GM12891 (cell line): ENCODE measurements around the gene MIOX.

Experiments
- DNase-seq: peaks from one replicate; pipeline ENCODE4 v3.0.0; 2011; ENCODE audit warnings: low spot score; ENCODE audit not compliant: insufficient read length
- FAIRE-seq: peaks from 2 replicates; lab custom pipeline; 2011; peaks lifted over from hg19 to GRCh38; lab: Jason Lieb, UNC
- PAX5 ChIP-seq: IDR thresholded peaks from 2 replicates; pipeline ENCODE4 v1.6.1; 2011; ENCODE audit warnings: low read length, moderate library complexity, mild to moderate bottlenecking; ENCODE audit not compliant: insufficient read depth, severe bottlenecking
- POLR2A ChIP-seq: IDR thresholded peaks from 2 replicates; pipeline ENCODE4 v1.6.1; 2011; ENCODE audit warnings: low read depth, low read length, control low read depth
- POLR2AphosphoS5 ChIP-seq: IDR thresholded peaks from 2 replicates; pipeline ENCODE4 v1.6.1; 2011; ENCODE audit warnings: low read depth, low read length, control low read depth
- POU2F2 ChIP-seq: IDR thresholded peaks from 2 replicates; pipeline ENCODE4 v1.6.1; 2011; ENCODE audit warnings: low read depth, mild to moderate bottlenecking, control low read depth, low read length, moderate library complexity
- SPI1 ChIP-seq: IDR thresholded peaks from 2 replicates; pipeline ENCODE4 v1.6.1; 2011; ENCODE audit warnings: low read depth, low read length, control low read depth
- TAF1 ChIP-seq: IDR thresholded peaks from 2 replicates; pipeline ENCODE4 v1.6.1; 2011; ENCODE audit warnings: low read depth, low read length, control low read depth

MIOX gene

DNA sequence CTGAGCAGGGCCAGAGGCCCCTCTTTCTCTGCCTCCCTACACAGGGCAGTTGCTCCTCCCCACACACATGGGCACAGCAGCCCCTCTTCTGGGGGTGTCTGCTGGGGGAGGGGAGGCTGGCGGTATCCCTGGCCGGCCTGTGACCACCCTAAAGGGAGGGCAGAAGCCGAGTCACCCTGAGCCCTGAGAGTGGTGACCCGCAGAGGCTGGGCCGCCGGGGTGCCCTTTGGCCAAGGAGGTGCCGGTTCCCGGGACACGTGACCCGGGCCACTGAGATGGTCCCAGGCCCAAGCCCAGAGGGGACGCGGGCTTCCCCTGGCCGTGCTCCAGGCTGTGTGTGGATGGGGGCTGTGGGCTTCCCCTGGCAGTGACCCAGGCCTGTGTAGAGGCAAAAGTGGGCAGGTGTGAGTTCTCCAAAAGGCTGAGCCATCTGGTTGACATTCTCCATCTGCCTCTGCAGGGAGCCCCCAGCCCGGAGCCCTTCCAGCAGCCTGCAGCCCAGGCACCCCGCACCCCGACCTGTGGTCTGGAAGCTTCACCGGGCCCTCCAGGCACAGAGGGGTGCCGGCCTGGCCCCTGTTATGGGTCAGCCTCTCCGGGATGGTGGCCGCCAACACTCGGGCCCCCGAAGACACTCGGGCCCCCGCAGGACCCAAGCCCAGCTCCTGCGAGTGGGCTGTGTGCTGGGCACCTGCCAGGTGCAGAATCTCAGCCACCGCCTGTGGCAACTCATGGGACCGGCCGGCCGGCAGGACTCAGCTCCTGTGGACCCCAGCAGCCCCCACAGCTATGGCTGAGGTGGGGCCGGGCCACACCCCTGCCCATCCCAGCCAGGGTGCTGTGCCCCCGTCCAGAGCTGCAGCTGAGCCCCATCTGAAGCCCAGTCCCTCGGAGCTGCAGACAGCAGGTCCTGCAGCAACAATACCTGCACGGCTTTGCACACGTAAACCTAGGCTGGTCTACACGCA, 4.3 kb upstream of the MIOX start:
- no peak for DNase-seq
- peak; percentile 28 for FAIRE-seq
- TF ChIP-seq PAX5 (no peak), SPI1 (no peak), POLR2AphosphoS5 (no peak), POLR2A (no peak), TAF1 (no peak)

DNA sequence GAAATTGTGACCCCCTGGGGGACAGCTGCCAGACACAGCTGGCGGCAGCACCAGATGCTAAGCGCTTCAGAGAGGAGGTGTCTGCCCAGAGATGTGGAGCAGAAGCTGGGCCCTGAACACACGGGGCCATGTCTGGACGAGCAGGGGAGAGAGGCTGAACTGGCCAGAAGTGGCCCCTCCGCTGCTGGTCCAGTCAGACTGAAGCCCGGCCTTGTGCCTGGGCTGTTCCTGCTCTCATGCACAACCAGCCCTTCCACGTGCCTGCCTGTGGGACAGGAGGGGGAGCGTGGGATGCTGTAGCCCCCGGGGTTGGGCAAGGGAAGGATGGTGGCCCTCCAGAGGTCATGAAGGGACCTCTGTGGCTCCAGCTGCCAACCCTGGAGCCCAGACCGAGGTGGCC, 3.6 kb upstream of the MIOX start:
- TF ChIP-seq POU2F2 (no peak), SPI1 (no peak), TAF1 (no peak)
- DNase-seq (no peak), FAIRE-seq (no peak)

DNA sequence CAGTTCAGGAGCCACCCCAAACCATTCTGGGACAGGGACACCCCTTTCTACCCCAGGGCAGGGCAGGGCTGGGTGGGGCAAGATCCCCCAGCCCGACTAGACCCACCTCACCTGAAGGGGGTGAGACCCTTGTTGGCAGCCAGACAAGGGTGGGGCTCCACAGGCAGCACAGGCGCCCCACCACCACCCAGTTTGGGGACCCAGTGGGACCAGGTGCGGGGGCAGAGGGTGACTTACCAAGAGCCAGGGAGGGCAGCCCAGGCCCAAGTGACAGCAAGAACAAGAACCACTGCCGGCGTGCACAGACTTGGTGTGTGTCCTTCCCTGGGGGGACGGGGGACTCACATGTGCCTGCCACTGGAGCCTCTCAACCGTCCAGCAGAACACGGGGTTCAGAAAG, 3.1 kb upstream of the MIOX start:
- TF ChIP-seq SPI1 (no peak), TAF1 (no peak), POLR2AphosphoS5 (no peak), PAX5 (no peak), POU2F2 (no peak), POLR2A (no peak)
- no peak for DNase-seq
- FAIRE-seq: no peak

DNA sequence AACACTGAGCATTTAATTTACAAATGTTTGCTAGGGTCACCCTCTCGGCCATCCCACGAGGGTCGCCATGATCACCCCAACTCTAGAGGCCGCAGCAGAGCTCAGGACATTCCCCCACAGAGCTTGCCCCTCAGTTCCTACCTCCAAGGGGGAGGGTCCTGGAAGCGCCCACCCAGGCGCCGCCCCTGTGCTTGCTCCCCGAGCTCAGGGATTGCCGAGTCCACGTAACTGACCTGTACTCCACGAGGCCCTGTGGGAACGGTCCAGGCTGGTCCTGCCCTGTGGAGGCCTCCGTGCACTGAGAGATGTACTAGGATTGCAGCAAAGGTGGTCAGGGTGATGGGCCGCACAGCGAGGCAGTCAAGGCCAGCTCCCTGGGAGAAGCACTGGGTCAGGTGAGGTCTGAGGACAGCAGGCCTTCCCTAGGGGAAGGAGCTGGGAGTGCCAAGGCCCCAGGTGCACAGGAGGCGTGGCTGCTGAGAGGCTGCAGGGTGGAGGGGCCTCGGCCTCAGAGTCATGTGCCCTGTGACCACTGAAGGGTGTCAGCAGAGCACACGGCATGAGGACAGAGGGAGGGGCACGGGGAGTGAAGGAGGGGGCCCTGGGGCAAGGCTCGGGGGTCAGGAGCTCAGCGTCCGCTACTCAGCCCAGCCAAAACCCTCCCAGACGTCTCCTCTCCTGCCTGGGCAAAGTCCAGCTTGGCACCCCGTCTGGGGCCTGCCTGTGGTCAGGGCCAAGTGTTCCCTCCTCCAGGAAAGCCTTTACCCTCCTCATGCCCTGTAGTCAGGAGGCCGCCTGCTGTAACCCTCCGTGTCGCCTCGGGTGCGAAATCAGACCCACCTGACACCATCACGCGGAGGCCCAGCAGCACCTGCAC, 2.4 kb upstream of the MIOX start:
- no peak for TF ChIP-seq PAX5
- TF ChIP-seq TAF1: no peak
- TF ChIP-seq POLR2AphosphoS5: no peak
- TF ChIP-seq POLR2A: no peak
- TF ChIP-seq SPI1: no peak
- TF ChIP-seq POU2F2: no peak
- FAIRE-seq (no peak), DNase-seq (no peak)

DNA sequence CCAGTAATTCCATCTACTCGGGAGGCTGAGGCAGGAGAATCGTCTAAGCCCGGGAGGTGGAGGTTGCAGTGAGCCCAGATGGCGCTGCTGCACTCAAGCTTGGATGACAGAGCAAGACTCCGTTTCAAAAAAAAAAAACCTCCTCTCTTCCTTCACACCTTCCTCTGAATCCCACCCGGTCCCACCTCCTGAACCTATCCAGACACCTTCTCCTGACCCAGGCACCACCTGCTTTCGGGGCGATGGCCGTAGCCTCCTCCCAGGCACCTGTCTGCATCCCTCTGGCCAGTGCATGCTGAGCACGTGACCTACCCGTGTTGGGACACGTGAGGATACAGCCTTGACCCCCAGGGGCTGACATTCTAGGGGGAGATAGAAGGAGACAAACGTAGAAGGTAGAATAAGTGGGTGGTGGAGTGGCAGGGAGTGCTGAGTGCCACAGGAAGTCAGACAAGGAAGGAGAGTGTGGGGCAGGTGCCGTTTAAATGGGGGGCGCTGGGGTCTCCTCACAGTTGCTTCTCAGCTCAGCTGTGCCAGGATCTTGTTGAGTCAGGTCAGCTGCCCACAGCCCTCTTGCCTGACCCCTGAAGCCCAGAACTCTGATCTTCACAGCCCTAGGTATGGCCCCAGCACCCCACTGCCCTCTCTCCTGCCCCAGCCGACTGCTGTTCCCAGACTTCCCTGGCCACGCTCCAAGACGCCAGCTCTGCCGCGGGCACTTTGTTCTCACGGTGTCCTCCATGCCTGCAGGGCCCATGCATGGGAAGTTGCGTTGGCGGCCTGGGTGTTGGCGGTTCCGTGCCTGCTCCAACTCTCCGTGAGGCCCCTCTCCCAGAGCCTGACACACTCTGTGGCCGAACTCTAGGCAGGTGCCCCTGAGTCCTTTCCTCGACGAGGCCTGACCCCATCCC, 1.2 kb upstream of the MIOX start:
- FAIRE-seq: no peak

DNA sequence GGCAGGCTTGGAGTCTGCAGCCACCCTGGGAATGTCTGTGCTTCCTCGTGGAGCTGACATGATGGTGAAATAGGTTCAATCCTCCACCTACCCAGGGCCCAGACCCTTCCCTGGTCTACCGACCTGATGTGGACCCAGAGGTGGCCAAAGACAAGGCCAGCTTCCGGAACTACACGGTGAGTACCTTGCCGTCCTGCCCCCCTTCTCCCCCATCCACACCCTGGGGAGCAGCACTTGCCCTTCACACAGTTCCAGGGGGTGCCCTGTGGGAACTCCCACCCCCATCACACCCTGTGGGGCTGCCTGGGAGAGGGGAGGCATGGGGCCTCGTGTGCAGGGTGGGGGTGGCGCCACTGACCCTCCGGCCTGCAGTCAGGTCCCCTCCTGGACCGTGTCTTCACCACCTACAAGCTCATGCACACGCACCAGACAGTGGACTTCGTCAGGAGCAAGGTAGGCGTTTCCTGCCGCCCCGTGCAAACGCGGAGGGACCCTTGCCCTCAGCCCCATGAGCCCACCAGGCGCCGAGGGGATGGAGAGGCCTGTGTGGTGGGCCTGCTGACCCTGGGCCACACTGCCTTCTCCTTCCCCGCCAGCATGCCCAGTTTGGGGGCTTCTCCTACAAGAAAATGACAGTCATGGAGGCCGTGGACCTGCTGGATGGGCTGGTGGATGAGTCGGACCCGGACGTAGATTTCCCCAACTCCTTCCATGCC, 789 bp downstream of the MIOX start:
- no peak for FAIRE-seq
- no peak for TF ChIP-seq POU2F2
- TF ChIP-seq POLR2AphosphoS5: no peak
- TF ChIP-seq POLR2A: no peak
- TF ChIP-seq TAF1: no peak
- no peak for TF ChIP-seq PAX5
- no peak for TF ChIP-seq SPI1
- DNase-seq: no peak

More for the DNA sequence above, 1.2 kb upstream of the MIOX start:
- no peak for DNase-seq
- TF ChIP-seq PAX5: no peak
- TF ChIP-seq POLR2A: no peak
- no peak for TF ChIP-seq POLR2AphosphoS5
- no peak for TF ChIP-seq TAF1
- no peak for TF ChIP-seq SPI1

DNA sequence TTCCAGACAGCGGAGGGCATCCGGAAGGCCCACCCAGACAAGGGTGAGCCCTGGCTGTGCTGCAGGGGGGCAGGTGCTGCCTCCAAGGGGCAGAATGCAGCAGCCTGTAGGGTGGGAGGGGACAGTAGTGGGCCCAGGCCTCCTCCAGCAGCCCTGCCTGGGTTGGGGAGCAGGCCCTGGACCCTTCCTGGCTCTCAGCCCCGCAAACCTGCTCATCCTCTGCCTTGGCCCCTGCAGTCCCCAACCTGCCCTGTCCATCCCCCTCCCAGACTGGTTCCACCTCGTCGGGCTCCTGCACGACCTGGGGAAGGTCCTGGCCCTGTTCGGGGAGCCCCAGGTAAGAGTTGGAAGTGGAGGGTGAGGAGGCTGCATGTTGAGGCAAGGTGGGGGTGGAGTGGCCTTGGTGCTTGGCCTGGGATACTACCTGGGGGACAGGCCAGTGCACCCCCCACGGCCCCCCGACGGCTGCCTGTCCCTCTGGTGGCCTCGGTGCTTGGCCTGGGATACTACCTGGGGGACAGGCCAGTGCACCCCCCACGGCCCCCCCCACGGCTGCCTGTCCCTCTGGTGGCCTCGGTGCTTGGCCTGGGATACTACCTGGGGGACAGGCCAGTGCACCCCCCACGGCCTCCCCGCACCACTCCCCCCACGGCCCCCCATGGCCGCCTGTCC, 1.5 kb downstream of the MIOX start:
- DNase-seq: peak; percentile 25
- FAIRE-seq: no peak

DNA sequence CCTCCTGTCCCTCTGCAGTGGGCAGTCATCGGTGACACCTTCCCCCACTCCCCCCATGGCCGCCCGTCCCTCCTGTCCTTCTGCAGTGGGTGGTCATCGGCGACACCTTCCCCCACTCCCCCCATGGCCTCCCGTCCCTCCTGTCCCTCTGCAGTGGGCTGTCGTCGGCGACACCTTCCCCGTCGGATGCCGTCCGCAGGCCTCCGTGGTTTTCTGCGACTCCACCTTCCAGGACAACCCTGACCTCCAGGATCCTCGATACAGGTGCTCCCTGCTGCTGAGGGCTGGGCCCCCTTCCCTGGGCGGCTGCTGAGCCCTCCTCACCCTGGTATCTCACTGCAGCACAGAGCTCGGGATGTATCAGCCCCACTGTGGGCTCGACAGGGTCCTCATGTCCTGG, 2.2 kb downstream of the MIOX start:
- no peak for TF ChIP-seq SPI1
- TF ChIP-seq POU2F2: no peak
- TF ChIP-seq PAX5: no peak
- TF ChIP-seq POLR2A: no peak
- TF ChIP-seq TAF1: no peak
- TF ChIP-seq POLR2AphosphoS5: no peak
- FAIRE-seq: no peak
- no peak for DNase-seq

More for the DNA sequence above, 1.5 kb downstream of the MIOX start:
- TF ChIP-seq POLR2AphosphoS5 (no peak), TAF1 (no peak)
